A375 (cell line): Measurements from ENCODE around the gene DCC. TPM values are rescaled to one million over a fixed set of nuclear protein-coding genes. Genes with fewer than 3 reads are reported as not detected.

ENCODE experiments used
- small RNA-seq: library from RNA; depleted of rRNA; stranded (forward); fragments of <200 nt; gene quantifications from one replicate; pipeline ENCODE3, GENCODE V24; 2014
- total RNA-seq: library from RNA; depleted of rRNA; stranded (reverse); fragments of >200 nt; shearing (Covaris generic); gene quantifications from 2 replicates; pipeline ENCODE4 v1.2.3, GENCODE V29; 2014; rRNA removed

The DCC gene
- 0.21 and 3.3 TPM in 2 replicates for total RNA-seq

GRCh38 chr18:52339891-52340371, at the start of gene DCC:
Gene DCC (plus strand): TSS chr18:52340197. CDS start chr18:52340788, 591 bp downstream.

Small RNAs within 50 kb of the gene (small RNA-seq; reads per million reads assigned to genes)
- gene AC011155.1 (not detected), gene MIR4528 (not detected)
